T-helper 2 cell treated with Interferon-gamma antibody and Interleukin-4, amounts not matched to agents 5 μg/mL and 100 μg/mL, for 36 hours (primary cell): Measurements from ENCODE around the gene MLST8.

Experiments used
- DNase-seq: peaks from one replicate; pipeline ENCODE4 v3.0.0; 2021; ENCODE audit warnings: low spot score
- H3K27ac Mint-ChIP-seq: one replicate; pipeline ENCODE4 v1.8.0; 2021; ENCODE audit warnings: mild to moderate bottlenecking, mixed read lengths
- H3K27me3 Mint-ChIP-seq: one replicate; pipeline ENCODE4 v1.8.0; 2021; ENCODE audit warnings: low read depth, mixed read lengths
- H3K36me3 Mint-ChIP-seq: one replicate; pipeline ENCODE4 v1.8.0; 2021; ENCODE audit warnings: low read depth, mixed read lengths
- H3K4me1 Mint-ChIP-seq: one replicate; pipeline ENCODE4 v1.8.0; 2021; ENCODE audit warnings: low read depth, mixed read lengths
- H3K4me3 Mint-ChIP-seq: one replicate; pipeline ENCODE4 v1.8.0; 2022; ENCODE audit warnings: mild to moderate bottlenecking, moderate library complexity, mixed read lengths
- H3K9me3 Mint-ChIP-seq: one replicate; pipeline ENCODE4 v1.8.0; 2021; ENCODE audit warnings: mixed read lengths

Gene MLST8

DNA sequence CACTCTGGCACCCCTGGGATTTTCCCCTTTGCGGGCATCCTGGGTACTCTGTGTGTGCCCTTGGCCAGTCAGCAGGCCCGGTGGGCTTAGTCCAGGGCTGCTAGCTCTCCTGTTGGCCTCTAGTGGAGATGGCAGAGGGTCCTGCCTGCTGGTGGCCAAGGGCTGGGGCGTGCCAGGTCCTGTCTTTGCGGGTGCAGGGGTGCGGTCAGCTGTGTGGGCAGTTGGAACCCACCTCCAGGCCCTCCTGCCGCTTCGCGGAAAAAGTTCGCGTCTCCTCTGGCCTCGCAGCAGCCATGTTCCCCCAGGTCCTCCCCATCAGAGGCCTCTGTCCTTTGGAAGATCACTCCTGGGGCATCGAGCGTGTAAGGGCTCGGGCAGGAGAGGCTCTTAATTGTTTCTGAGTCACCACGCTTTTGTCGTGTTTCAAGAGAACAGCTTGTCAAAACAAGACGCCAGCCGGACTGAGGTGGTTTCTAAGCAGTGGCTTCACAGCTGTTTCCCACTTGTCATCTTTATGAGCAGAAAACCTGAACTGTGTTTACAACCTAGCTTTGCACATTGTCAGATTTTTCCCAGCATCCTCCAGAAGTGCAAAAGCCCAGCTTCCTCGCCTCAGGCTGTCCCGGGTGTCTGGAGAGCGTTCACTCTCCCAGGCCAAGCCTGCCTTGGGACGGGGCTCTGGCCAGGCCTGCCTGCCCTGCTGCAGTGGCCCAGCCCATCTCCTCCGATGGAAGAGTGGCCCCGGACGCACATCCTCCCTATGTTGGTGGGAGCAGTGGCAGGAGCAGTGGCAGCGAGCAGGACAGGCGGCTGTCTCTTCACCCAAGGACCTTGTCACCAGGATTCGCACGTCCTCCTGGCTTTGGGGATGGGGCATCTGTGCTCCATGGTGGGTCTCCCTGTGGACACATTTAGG, 26.0 kb downstream of the MLST8 start:
- no peak for DNase-seq
- H3K27me3 Mint-ChIP-seq, result peaks cover 3% of the 10 kb centered on the region
- H3K36me3 Mint-ChIP-seq, result peaks cover 14% of the 10 kb centered on the region
- H3K9me3 Mint-ChIP-seq, result no peaks in the 10 kb centered on the region
- no peak overlapping the region for H3K27ac Mint-ChIP-seq
- no peak overlapping the region for H3K4me3 Mint-ChIP-seq
- H3K4me1 Mint-ChIP-seq, result no peaks in the 10 kb centered on the region

DNA sequence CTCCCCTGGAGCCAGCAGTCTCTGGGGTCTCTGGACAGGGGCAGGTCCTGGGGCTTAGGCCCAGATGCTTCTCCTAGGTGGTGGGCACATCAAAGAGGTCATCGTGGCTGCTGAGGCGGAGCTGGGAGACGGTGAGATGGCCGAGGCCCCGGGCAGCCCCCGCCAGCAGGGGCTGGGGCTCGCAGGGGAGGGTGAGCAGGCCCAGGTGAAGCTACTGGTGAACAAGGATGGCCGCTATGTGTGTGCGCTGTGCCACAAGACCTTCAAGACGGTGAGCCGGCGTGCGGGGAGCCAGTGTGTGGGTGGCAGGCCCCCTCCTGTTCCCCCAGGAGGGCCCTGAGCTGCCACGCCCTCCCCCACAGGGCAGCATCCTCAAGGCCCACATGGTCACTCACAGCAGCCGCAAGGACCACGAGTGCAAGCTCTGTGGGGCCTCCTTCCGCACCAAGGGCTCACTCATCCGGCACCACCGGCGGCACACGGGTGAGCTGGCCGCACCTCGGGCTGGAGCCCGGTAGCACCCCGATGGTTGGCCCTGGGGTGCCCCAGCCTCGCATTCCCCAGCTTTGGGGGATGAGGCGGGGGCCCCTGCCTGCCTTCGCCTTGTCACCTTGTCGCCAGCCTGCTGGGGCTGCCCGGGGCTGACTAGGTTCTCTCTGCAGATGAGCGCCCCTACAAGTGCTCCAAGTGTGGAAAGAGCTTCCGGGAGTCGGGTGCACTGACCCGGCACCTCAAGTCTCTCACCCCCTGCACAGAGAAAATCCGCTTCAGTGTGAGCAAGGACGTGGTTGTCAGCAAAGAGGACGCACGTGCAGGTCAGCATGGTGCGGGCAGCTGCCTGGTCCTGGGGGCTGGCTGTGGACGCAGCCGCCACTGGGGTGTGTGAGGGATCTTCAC, 27.1 kb downstream of the MLST8 start:
- no peak for DNase-seq

DNA sequence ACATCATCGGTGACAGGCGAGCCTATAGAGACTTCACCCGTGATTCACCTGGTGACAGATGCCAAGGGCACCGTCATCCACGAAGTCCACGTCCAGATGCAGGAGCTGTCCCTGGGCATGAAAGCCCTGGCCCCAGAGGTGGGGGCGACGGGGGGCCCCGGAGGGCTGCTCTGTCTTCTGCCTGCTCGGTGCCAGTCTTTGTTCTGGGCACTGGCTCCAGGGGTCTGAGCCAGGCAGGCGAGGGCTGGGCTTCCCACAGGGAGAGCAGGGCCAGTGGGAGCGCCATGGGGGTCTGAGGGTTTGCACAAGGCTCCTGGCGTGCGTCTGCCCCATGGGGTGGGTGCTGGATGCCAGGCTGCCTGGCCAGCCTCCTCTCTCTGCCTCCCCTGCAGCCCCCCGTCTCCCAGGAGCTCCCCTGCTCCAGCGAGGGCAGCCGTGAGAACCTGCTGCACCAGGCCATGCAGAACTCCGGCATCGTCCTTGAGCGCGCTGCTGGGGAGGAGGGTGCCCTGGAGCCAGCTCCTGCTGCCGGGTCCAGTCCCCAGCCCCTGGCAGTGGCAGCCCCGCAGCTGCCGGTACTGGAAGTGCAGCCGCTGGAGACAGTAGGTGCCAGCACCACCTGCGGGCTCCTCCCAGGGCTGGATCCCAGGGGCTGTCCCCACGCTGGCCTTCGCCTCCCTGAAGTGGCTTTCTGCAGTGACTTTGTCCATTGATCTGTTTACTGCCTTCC, 28.0 kb downstream of the MLST8 start:
- DNase-seq, result no peak
- peaks cover 3% of the 10 kb centered on the region for H3K27me3 Mint-ChIP-seq
- H3K9me3 Mint-ChIP-seq, result no peaks in the 10 kb centered on the region
- no peak overlapping the region for H3K4me3 Mint-ChIP-seq
- H3K27ac Mint-ChIP-seq, result no peak overlapping the region
- no peaks in the 10 kb centered on the region for H3K4me1 Mint-ChIP-seq
- peaks cover 14% of the 10 kb centered on the region for H3K36me3 Mint-ChIP-seq

More for the DNA sequence above, 27.1 kb downstream of the MLST8 start:
- peaks cover 3% of the 10 kb centered on the region for H3K27me3 Mint-ChIP-seq
- H3K4me3 Mint-ChIP-seq, result no peak overlapping the region
- H3K27ac Mint-ChIP-seq, result no peak overlapping the region
- H3K9me3 Mint-ChIP-seq, result no peaks in the 10 kb centered on the region
- peaks cover 14% of the 10 kb centered on the region for H3K36me3 Mint-ChIP-seq
- no peaks in the 10 kb centered on the region for H3K4me1 Mint-ChIP-seq

GRCh38 chr16:2233872-2234812, 28.9 kb downstream of the MLST8 start:
- peaks cover 14% of the 10 kb centered on the region for H3K36me3 Mint-ChIP-seq
- DNase-seq, result no peak
- H3K27ac Mint-ChIP-seq, result no peak overlapping the region
- no peaks in the 10 kb centered on the region for H3K4me1 Mint-ChIP-seq
- peaks cover 3% of the 10 kb centered on the region for H3K27me3 Mint-ChIP-seq
- no peaks in the 10 kb centered on the region for H3K9me3 Mint-ChIP-seq
- H3K4me3 Mint-ChIP-seq, result no peak overlapping the region

- H3K4me3 Mint-ChIP-seq, result no peak overlapping the region
- H3K36me3 Mint-ChIP-seq, result peaks cover 14% of the 10 kb centered on the region
- DNase-seq, result no peak
- H3K27me3 Mint-ChIP-seq, result peaks cover 3% of the 10 kb centered on the region
- no peaks in the 10 kb centered on the region for H3K4me1 Mint-ChIP-seq
- H3K27ac Mint-ChIP-seq, result no peak overlapping the region
- no peaks in the 10 kb centered on the region for H3K9me3 Mint-ChIP-seq
These were observed 29.5 kb downstream of the MLST8 start for GRCh38 chr16:2234813-2235170.

GRCh38 chr16:2235234-2235651, 30.0 kb downstream of the MLST8 start:
- DNase-seq, result no peak
- H3K27ac Mint-ChIP-seq, result no peak overlapping the region
- peaks cover 12% of the 10 kb centered on the region for H3K36me3 Mint-ChIP-seq
- no peaks in the 10 kb centered on the region for H3K4me1 Mint-ChIP-seq
- no peak overlapping the region for H3K4me3 Mint-ChIP-seq
- no peaks in the 10 kb centered on the region for H3K9me3 Mint-ChIP-seq
- H3K27me3 Mint-ChIP-seq, result peaks cover 3% of the 10 kb centered on the region

- Mint-ChIP-seq H3K27me3 (peaks cover 3% of the 10 kb centered on the region), H3K36me3 (peaks cover 12% of the 10 kb centered on the region), H3K9me3 (no peaks in the 10 kb centered on the region), H3K4me3 (no peak overlapping the region), H3K27ac (no peak overlapping the region), H3K4me1 (no peaks in the 10 kb centered on the region)
- no peak for DNase-seq
These were observed 30.6 kb downstream of the MLST8 start for GRCh38 chr16:2235695-2236336.

- H3K36me3 Mint-ChIP-seq, result peaks cover 12% of the 10 kb centered on the region
- no peak within 1 kb of the TSS for H3K27ac Mint-ChIP-seq
These were observed 31.3 kb downstream of the MLST8 start, which contains the start of gene DNASE1L2 for GRCh38 chr16:2236337-2237101. Gene DNASE1L2 (plus strand): TSS chr16:2236444. CDS start chr16:2236817, 373 bp downstream.

DNA sequence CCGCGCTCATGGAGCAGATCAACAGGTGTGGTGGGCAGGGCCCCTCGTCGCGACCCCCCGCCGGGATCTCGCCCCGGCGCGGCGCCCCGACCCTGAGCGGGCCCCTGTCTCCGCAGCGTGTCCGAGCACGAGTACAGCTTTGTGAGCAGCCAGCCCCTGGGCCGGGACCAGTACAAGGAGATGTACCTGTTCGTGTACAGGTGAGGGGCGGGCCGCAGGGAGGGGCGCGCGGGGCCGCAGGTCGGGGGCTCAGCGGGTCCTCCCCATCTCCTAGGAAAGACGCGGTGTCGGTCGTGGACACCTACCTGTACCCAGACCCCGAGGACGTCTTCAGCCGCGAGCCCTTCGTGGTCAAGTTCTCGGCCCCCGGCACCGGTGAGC, 31.8 kb downstream of the MLST8 start:
- no peak overlapping the region for H3K27ac Mint-ChIP-seq
- H3K36me3 Mint-ChIP-seq, result peaks cover 8% of the 10 kb centered on the region
- H3K9me3 Mint-ChIP-seq, result no peaks in the 10 kb centered on the region
- peaks cover 3% of the 10 kb centered on the region for H3K27me3 Mint-ChIP-seq
- no peak overlapping the region for H3K4me3 Mint-ChIP-seq
- no peaks in the 10 kb centered on the region for H3K4me1 Mint-ChIP-seq
- no peak for DNase-seq

More at GRCh38 chr16:2236337-2237101, 31.3 kb downstream of the MLST8 start, which contains the start of gene DNASE1L2:
- DNase-seq, result no peak
- Mint-ChIP-seq H3K9me3 (no peaks in the 10 kb centered on the region), H3K4me1 (no peaks in the 10 kb centered on the region), H3K4me3 (no peak within 1 kb of the TSS), H3K27me3 (peaks cover 3% of the 10 kb centered on the region)

- DNase-seq, result no peak
- Mint-ChIP-seq H3K4me3 (no peak overlapping the region), H3K27me3 (peaks cover 3% of the 10 kb centered on the region)
These were observed 32.4 kb downstream of the MLST8 start for GRCh38 chr16:2237493-2238149.

GRCh38 chr16:2238150-2238837, 33.0 kb downstream of the MLST8 start:
- Mint-ChIP-seq H3K36me3 (peaks cover 12% of the 10 kb centered on the region), H3K4me3 (no peak overlapping the region), H3K9me3 (no peaks in the 10 kb centered on the region), H3K27me3 (peaks cover 3% of the 10 kb centered on the region), H3K27ac (no peak overlapping the region), H3K4me1 (no peaks in the 10 kb centered on the region)
- DNase-seq, result no peak

More at GRCh38 chr16:2237493-2238149, 32.4 kb downstream of the MLST8 start:
- Mint-ChIP-seq H3K27ac (no peak overlapping the region), H3K4me1 (no peaks in the 10 kb centered on the region), H3K9me3 (no peaks in the 10 kb centered on the region), H3K36me3 (peaks cover 12% of the 10 kb centered on the region)
